Activated CD8-positive, alpha-beta memory T cell treated with anti-CD3 and anti-CD28 coated beads, Interleukin-2, amount 50 U/mL, for 4 hours (primary cell): ENCODE data around the gene GIT2.

Source experiments
- DNase-seq: peaks from one replicate; pipeline ENCODE4 v3.0.0-alpha.2; 2020

GIT2 gene

DNA sequence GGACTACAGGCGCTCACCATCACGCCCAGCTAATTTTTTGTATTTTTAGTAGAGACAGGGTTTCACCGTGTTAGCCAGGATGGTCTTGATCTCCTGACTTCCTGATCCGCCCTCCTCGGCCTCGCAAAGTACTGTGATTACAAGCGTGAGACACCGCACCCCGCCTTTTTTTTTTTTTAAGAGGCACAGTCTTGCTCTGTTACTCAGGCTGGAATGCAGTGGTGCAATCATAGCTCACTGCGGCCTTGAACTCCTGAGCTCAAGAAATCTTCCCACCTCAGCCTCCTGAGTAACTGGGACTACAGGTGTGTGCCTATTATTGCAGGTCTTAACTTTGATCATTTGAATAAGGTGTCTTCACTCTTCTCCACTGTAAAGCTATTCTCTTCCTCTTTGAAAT is 110.6 kb downstream of the GIT2 start:
- no peak for DNase-seq

DNA sequence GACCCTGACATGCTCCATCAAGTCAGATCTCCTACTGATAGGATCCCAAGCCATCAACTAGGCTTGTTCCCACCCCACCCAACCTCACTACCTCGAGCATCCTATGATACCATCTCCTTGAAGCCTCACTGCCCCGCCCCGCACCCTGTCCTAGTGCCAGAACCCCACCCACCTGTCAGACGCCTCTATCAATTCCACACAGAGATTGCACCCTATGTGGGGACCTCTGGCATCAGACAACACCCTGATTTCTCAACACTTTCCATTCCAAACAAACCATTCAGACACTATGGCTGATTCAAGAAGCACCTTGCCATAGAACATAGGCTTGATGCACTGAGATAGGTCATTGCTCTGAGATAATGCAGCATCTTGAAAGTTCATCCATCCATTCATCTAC is 112.7 kb downstream of the GIT2 start:
- no peak for DNase-seq

DNA sequence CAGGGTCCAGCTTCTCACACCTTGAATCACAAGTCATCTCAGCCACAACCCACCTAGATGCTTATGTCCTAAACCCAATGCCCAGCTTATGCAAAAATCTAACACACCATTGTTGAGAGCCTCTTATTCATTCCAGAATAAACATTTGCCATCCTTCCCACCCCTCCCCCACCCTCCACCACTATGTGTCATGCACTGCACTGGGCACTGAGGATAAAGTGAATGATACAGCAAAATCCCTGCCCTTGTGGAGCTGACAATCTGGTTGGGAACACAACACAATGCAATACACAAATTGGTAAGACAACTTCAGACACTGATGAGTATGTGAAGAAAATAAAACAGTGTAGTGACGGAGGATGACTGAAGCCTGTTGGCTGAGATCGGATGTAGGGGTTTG is 114.4 kb downstream of the GIT2 start:
- no peak for DNase-seq

DNA sequence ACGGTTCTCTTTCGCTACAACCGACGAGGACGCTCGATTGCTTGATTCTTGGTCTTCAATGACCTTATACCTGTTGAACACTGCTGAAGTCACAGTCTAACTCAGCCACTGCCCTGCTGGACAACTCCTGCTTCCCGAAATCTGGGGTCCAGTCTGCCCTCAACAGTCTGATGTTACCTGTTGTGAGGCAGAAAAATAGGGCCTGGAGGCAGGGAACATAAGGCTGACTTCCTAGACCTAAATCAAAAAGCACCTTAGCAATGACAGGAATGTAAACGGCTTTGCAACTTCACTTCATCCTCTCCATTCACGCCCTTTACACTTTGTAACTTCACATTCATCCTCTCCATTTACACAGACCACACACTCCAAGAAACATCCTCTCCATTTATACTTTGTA is 115.2 kb downstream of the GIT2 start:
- no peak for DNase-seq

DNA sequence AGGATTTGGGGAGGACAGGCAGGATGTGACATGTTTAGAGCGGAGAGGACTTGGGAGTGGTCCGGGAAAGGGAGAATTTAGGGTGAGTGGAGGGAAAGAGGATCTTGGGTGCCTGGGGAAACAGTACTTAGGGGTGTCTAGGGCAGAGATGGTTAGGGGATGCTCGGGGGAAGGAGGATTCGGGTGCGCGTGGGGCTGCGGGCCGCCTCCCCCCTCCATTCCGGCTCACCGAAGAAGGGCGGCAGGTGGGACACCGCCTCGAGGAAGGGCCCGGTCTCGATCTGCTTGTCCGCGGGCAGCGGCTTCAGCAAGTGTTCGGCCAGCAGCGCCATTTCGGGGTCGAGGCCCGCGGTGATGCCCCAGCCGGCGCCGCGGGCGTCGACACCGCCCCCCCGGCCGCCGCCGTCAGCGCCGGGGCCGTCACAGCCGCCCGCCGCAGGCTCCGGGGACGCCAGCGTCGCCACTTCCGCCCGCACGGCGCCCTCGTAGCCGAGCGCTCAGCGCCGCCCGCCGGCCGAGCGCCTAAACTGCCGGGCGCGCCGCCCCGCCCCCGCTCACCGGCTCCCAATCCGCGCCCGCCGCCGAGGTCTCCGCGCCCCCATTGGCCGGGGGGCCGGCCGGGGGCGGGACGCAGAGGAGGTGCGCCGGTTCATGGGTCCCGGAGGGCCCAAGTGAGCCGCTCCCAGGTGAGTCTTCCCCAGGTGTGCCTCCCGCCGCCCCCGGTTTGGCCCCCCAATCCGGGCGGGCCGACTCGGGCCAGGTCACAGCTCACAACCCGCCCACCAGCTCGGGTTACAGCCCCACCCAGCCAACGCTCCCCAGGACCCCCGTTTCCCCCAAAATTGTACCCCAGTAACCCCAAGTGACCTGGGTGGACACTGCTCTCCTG is 115.9 kb downstream of the GIT2 start, which contains the start of gene GLTP:
Gene GLTP, minus strand, starts transcription at position 499 of the 889 bp plus-strand sequence. Its CDS starts 167 bp downstream, at position 332.
- peak; percentile 90 for DNase-seq
